ENCODE data around the gene FGF23. TPM values are rescaled to one million over a fixed set of nuclear protein-coding genes. Genes with fewer than 3 reads are reported as not detected.
"Not testable (repeated sequence)": the region's sequence is repeated elsewhere in the genome, so short reads cannot be mapped to it uniquely, and the experiment has no call there.

Gene FGF23
- 0.06 TPM in 1 of 2 replicates, not detected in the other for total RNA-seq (2014; rRNA removed)
- not detected for polyA plus RNA-seq (2012)

DNA sequence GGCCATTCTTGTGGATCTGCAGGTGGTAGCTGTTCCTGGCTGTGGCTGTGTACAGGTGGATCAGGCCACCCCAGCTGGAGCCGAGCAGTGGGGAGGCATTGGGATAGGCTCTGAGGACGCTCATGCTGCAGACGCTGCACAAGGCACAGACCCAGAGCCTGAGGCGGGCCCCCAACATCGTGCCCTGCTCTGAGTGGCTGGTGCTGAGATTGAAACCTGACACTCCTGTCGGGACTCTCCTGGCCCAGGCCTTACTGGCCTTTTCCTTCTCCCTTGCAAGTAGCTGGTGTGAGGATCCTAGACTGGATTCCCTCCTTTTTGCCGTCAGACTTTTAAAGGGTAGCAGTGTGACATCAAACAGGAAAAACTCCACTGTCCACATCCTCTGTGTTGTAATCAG lies at the start of gene FGF23:
Gene FGF23, minus strand, starts transcription at position 308 of the 400 bp plus-strand sequence. Its CDS starts 130 bp downstream, at position 178.
- peak; percentile 7 for DNase-seq (ENCODE audit: low read depth)

DNA sequence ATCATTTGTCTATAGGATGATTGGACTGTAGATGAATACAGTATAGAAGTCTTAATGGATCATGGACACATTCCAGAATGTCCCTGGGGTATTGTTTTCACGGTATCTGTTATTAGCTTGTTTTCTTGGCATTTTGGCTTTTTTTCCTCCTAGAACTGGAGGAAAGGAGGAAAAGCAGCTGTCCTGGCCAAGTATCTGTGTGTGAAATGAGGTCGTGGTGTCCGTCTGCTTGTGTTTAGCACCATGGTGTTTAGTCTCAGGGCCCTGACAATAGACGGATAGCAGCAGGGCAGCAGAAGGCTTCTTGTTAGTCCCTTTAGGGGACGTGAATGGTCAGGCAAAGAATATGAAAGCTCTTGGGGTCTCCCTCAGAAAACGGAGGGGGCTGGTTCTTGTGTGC lies 44.9 kb upstream of the FGF23 start:
- no peak for DNase-seq (ENCODE audit: low read depth)

DNA sequence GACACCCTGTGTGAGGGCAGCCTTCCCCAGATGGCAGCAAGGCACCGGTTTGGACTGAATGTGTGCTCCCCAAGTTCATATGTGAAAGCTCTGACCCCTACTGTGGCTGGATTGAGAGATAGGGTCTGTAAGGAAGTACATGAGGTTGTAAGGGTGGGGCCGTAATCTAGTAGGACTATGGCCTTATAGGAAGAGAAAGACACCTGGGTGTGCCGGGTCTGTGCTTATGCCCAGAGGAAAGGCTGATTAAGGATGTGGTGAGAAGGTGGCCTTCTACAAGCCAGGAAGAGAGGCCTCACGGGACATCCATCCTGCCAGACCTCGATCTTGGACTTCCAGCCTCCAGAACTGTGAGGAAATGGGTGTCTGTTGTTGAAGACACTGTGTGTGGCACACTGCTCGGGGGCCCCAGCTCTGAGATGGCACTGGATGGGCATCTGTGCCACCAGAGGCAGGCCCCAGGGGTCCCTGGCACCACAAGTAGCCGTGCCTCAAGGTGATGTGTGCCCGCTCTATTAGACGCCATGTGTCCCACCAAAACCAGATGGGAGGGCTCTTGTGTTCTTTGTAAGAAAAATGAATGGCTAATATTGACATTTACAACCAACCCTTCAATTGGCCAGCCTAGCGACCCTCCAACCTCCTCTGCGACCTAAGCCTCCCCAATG lies 44.1 kb upstream of the FGF23 start:
- no peak for DNase-seq (ENCODE audit: low read depth)

DNA sequence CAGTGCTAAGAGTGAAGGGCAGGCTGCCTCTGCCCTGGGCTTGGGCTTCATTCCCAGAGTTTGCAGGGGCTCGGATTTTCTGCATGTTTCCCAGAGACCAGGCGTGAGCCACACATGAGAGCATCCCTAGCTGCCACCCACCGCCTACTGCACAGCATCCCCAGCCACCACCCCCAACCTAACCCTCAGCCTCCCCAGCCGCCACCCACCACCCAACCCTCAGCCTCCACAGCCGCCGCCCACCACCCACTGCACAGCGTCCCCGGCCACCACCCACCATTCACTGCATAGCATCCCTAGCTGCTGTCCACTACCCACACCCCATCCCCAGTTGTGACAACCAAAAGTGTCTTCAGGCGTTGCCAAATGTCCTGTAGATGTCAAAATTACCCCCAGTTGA lies 43.5 kb upstream of the FGF23 start:
- no peak for DNase-seq (ENCODE audit: low read depth)

DNA sequence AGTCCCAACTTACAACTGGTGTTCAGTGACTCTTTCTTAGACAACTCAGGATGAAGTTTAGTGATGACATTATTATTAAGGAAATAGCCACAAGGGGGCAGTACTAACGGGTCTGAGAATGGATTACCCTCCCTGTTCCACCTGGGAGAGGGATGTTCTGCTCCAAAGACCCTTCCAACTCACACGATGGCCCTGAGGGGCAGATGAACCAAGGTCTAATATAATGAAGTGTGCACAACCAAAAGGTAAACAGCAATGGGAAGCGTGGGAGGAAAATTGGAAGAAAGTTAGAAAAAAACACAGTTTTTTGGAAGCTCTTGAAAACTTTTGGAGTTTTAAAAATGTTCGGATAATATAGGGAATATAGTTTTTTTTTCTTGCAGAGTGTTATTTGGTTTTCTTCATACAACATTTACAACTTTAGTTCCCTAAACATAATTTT lies 42.1 kb upstream of the FGF23 start:
- peak; percentile 28 for DNase-seq (ENCODE audit: low read depth)

DNA sequence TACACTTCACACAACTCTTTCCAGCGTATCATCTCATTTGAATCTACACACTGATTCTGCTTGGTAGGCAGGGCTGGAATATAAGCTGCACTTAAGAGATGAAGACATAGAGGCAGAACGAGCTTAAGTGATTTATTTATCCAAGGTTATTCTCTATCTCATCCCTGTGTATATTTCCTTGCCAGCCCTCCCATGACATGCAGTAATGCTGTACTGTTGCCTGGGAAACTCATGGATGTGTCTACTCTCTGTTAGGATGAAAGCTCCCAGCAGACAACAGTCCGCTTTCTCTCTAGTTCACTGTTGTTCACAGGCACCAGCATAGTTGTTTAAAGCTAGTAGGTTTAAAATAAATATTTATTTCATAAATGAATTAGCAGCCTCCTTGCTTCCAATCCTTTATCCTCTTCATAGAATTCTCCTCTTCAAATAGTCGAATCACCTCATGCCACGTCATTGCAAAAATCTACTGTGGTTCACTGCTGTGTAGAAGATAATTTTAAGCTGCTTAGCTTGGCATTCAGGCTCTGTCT lies 40.7 kb upstream of the FGF23 start:
- DNase-seq (ENCODE audit: low read depth), result no peak

DNA sequence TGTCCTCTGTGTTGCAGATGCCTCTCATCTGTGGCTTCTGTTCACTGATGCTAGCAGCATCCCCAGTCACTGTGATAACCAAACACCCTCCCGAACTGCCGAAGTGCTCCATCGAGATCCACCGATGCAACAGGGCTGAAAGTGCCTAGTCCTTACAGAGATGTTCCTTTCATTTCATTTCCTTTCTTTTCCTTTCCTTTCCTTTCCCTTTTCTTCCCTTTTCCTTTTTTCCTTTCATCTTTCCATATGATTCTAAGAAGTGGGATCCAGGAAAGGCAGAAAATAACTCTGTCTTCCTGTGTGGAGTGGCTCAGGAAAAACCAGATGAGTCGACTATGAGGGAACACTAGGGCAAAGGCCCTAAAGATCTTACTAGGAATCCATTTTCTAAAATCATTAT lies 39.4 kb upstream of the FGF23 start:
- no peak for DNase-seq (ENCODE audit: low read depth)

DNA sequence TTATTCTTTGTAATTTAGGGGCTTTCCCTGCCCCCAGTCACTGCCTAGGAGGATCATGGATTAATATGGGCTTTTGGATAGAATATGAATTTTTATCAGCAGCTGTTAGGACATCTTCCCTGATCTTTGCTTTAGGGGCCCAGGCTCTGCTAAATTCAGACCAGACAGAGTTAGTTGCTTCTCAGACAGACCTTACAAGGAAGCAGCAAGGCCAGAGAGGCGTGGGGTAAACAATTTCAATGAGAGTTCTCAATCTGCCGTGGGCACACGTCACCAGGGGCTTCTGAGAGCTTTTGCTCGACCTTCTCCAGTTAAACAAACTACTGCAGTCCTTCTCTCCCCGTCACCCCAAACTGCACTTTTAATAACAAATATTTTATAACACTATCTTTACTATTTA lies 38.4 kb upstream of the FGF23 start:
- no peak for DNase-seq (ENCODE audit: low read depth)

DNA sequence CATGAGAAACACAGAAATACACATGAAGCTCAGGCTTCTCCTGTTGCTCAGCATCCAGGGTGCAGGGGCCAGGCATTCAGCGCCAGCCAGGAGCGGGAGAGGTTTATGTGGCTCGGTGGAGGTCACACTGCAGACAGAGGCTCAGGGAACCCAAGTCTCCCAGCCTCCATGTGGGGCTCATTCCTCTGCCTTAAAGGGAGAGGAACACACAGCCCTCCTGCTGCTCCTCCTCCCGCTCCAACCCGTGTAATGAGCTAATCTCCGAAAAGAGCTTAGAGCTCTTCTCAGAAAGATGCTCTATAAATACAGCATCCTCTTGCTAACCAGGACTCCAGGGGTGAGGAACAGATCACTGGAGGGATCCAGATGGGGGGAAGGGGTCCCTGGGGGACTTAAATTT lies 37.9 kb upstream of the FGF23 start:
- no peak for DNase-seq (ENCODE audit: low read depth)

DNA sequence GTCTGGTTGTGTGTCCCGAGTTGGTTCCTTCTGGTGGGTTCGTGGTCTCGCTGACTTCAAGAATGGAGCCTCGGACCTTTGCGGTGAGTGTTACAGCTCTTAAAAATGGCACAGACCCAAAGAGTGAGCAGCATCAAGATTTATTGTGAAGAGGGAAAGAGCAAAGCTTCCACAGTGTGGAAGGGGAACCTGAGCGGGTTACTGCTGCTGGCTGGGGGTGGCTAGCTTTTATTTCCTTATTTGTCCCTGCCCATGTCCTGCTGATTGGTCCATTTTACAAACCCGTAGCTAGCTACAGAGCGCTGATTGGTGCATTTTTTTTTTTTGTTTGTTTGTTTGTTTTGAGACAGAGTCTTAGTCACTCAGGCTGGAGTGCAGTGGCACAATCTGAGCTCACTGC lies 36.8 kb upstream of the FGF23 start:
- DNase-seq (ENCODE audit: low read depth), result no peak

DNA sequence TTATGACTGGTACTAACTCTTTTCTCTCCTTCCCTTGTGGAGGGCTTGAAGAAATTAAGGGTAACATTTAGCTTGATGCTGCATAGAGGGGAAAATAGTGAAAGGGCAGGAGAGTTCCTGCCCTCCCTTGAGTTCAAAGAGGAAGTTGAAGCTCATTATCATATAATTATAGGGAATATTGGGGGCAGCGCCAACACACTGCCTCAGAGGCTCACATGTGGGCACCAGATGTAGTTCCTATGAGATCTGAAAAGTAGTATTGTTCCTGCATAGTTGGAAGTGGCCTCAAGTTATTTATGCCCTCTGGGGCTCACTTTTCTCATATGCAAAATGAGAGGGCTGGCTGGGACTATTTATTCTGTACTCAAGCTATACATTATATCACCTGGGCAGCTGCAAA lies 33.0 kb upstream of the FGF23 start:
- no peak for DNase-seq (ENCODE audit: low read depth)

DNA sequence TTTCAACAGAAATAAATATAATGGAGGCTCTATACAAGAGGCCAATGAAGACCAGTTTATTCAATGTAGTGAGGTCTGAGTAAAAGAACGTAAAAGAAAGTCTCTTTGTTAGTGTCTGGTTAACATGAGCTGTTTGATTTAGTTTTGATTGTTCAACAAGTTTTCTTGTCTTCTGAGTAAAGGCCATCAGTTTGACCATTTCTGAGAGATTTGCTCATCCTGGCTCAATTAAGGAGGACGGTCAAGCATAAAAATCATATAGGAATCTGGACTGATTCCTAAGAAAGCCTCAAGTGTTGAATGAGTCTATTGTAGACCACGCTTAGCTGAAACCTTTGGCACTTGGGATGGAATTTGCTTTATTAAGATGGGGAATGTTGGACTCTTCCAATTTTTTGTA lies 32.5 kb upstream of the FGF23 start:
- no peak for DNase-seq (ENCODE audit: low read depth)

DNA sequence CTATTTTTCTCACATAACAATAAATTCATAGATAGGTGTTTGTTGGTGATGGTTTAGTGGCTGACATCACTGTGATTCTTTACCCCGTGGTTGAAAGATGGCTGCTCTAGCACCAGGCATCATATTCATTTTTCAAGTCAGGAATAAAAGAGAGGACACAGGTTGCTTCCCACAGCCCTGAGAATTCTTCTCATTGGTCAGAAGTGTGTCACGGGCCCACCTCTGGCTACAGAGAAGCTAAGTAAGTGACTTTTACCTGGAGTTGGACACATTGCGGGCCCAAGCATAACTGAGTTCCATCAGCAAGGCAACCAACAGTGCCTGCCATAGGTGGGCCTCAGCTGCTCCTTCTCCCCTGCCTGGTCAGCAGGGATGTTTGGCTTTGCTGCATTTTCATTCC lies 27.6 kb upstream of the FGF23 start:
- DNase-seq (ENCODE audit: low read depth), result no peak

DNA sequence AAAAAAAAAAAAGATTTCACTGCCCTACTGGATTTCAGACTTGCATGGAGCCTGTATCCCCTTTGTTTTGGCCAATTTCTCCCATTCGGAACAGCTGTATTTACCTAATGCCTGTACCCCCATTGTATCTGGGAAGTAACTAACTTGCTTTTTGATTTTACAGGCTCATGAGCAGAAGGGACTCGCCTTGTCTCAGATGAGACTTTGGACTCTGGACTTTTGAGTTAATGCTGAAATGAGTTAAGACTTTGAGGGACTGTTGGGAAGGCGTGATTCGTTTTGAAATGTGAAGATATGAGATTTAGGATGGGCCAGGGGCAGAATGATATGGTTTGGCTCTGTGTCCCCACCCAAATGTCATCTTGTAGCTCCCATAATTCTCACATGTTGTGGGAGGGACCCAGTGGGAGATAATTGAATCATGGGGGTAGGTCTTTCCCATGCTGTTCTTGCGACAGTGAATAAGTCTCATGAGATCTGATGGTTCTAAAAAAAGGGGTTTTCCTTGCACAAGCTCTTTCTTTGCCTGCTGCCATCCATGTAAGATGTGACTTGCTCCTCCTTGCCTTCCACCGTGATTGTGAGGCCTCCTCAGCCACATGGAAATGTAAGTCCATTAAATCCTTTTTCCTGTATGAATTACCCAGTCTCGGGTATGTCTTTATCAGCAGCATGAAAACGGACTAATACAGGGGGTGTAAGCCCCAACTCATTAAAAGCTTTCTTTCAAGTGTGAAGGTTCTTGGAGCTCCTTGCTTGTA lies 25.5 kb upstream of the FGF23 start:
- DNase-seq (ENCODE audit: low read depth), result not testable (repeated sequence)

DNA sequence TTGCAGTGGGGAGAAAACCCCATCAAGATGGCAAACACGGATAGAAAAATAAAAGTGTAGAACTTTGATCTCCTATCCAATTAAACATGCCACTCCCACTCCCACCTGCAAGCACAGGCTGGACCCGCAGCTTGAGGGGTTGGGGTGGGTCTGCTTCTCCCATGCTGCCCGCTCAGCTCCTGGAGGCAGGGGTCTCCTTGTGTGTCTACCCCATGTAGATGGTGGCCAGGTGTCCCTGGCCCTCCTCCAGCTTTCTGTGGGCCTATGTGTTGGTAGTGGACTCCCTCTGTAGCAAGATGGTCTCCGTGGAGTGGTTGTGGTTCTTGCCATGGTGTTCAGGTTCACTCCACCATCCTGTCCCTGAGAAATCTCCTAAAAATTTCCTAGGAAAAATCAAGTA lies 23.5 kb upstream of the FGF23 start:
- no peak for DNase-seq (ENCODE audit: low read depth)

DNA sequence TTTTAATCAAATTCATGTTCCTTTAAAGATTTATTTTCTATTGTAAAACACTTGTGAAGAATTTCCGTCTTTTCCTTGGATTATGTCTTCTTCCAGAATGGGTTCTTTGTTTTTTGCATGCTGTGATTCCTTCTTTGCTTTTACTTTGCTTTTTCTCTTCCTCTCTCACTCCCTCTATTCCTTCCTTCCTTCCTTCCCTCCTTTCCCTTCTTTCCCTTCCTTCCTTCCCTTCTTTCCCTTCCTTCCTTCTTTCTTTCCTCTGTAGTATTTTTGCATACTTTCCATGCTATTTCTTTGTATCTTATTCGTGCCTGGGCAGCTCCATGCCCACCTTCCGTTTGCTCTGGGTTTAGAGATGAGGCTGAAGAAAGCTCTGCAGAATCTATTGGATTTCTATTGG lies 21.6 kb upstream of the FGF23 start:
- no peak for DNase-seq (ENCODE audit: low read depth)

DNA sequence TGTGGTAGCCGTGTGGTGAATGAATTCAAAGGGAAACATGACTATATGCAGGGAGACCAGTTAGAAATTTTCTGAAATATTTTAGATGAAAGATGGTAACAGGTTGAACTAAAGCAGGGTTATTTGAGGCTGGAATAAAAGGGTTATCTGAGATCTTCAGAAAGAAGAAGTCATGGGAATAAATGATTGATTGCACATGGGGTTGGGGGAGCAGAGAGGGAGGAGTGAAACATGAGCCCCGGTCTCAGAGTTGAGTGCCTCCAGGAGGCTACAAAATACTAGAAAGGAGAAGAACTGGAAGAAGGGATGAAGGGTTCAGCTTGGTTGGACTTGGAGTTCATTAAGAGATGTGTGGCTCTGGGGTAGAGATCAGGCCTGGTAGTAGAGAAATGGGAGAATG lies 16.3 kb upstream of the FGF23 start:
- DNase-seq (ENCODE audit: low read depth), result no peak

DNA sequence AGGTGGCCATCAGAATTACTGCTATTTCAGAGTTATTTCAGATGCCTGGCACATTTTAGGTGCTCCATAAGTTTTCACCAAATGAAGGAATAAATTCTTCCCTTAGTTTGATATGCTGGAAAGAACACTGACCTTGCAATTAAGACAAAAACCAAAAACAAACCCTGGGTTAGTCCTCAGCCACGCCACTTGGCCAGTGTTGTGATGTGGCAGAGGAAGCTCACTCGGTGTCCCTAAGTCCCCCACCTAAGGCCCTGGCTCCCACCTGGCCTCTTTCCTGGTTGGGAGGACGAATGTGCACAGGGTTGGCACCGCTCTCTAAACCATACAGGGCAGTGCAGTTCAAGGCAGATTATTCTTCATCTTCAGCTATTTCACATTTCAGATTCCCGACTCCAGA lies 13.7 kb upstream of the FGF23 start:
- no peak for DNase-seq (ENCODE audit: low read depth)

DNA sequence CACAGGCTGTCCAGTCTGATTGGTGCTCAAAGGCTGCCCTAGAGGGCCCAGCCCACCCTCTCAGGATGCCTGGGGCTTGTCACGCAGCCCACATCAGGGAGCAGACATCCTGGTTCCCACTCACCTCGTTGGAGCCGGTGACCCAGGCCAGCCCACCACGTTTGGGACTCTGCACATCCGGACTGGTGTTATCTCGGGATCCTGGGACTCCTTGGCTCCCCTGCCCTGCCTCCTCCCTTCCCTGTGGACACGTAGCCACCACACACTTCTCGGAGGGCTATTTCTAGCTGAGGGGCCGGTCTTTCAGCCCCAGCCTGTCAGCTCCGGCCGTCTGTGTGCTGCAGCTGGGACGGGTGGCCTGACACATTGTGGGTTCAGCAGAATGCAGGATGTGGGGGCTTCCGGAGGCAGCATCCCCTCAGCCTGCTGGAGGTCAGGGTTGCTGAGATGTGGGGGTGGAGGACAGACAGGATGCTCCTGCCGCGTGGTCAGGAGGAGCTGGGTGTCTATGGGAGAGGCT lies 12.8 kb upstream of the FGF23 start:
- no peak for DNase-seq (ENCODE audit: low read depth)

DNA sequence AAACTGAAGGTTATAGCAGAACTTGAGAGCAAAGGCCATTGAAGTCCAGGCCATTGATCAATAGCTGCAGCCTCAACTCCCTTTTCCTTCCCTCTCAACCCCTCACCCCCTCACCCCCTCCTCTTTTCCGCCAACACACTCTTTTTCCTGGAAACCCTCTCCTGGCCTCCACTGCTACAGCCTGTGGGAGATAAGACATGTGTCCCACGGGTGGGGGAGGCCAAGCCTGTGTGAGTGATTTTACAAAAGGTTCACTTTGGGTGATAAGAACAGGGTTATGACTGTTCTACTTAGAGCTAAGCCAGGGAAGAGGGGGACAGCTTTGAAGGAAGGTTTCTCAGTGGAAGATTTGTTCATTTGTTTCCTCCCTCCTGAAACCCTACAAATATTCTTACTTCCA lies 9.2 kb upstream of the FGF23 start:
- no peak for DNase-seq (ENCODE audit: low read depth)

DNA sequence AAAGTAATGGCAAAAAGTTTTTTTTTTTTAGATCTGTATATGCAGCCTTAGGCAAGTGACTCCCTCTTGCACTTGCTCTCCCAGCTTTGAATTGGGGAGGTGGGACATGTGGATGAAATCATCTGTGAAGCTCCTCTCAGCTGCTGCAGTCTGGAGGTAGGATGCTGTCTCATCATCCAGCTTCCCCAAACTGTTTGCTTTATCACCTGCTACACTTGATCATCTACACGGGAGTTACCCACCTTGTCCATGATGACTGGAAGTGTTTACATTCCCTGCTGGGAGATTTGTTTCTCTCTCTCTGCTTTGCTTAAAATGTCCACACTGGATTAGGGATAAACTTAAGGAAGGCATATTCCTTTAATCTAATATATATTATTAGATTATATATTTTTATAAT lies 8.5 kb upstream of the FGF23 start:
- DNase-seq (ENCODE audit: low read depth), result no peak

DNA sequence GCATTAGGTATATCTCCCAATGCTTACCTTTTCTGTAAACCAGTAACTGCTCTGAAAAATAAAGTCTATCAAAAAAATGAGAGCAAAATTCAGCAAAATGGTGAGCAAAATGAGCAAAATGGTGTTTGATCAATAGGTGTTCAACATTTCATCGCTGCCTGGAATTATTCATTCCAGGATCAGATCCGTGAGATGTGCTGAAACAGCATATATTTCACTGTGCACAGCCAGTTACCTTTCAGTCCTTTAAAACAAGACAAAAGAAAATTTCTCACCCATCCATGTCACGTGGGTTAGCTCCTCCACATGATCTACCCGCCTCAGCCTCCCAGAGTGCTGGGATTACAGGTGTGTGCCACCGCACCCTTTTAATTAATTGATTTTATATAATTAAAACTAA lies 8.1 kb upstream of the FGF23 start:
- no peak for DNase-seq (ENCODE audit: low read depth)

DNA sequence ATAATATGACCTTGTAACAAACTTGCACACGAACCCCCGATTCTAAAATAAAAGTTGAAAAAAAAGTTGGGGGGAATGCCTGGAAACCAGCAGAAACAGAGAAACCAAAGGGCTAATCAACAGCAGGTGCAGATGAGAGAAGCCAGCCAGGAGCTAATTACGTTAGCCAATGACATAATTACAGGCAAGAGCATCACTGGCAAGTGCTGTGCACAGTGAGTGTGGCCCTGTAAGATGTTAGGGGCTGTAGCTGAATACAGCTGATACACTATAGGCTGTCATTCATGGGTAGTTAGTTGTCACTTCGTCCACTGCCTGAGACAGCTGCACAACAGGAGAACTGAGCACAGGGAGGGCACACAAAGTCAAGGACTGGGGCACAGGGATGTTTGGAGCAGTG lies 7.3 kb upstream of the FGF23 start:
- DNase-seq (ENCODE audit: low read depth), result no peak
